Inferior parietal cortex (tissue), 1 donor: ENCODE data around the gene SCG3.

Source experiments
- DNase-seq: peaks from one replicate; pipeline ENCODE4 v3.0.0-alpha.2; 2016; ENCODE audit errors: extremely low spot score

Gene SCG3

GRCh38 chr15:51678096-51678495, 3.2 kb upstream of the SCG3 start:
- no peak for DNase-seq

DNA sequence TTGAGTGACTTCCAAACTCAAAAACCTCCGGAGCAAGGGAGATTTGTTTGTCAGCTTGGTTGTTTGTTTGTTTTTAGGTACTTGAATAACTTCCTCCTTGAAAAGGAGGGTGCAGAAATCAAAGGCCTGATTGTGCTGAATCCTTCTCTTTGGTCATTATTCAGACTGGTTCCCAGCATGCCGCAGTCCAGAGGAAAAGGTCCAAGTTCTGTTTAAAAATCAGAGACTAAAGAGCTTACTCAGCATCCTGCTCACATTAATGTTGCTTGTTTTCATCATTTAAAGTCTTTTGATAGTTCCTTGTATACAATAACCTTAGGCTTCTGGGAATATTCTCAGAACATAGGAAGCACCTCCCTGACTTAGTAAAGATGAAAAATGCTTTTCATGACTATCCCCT, 982 bp upstream of the SCG3 start:
- peak; percentile 62 for DNase-seq

DNA sequence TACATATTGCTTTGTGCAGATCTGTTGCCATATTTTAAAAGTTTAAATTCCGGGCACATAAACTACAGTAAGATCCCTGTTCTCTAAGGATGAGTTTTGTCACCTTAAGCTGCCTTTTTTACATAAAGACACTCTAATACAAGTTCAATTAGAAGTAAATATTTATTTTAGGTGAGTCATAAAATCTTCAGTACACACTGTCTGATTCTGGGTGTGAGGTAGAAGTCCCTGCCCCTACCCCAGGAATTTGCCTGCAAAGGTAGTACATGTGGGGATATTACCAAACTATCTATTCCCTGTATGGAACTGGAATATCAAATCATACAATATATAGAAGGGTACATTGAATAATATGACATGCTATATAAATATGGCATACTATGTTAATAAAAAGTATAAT, 6.3 kb downstream of the SCG3 start:
- DNase-seq, result no peak

- DNase-seq, result no peak
These were observed 7.6 kb downstream of the SCG3 start for GRCh38 chr15:51688863-51689262.

- no peak for DNase-seq
These were observed 10.9 kb downstream of the SCG3 start for GRCh38 chr15:51692154-51692553.

DNA sequence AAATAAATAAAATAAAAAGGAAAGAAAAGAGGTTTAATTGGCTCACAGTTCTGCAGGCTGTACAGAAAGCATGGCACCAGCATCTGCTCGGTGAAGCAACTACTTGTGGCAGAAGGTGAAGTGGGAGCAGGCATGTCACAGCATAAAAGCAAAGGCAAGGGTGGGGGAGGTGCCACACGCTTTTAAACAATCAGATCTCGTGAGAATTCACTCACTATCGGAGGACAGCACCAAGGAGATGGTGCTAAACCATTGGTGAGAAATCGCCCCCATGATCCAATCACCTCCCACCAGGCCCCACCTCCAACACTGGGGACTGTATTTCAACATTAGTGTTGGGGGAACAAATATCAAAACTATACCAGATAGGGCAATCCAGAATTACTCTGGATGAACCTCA, 15.3 kb downstream of the SCG3 start:
- no peak for DNase-seq

GRCh38 chr15:51697163-51697562, 15.9 kb downstream of the SCG3 start:
- DNase-seq, result no peak

DNA sequence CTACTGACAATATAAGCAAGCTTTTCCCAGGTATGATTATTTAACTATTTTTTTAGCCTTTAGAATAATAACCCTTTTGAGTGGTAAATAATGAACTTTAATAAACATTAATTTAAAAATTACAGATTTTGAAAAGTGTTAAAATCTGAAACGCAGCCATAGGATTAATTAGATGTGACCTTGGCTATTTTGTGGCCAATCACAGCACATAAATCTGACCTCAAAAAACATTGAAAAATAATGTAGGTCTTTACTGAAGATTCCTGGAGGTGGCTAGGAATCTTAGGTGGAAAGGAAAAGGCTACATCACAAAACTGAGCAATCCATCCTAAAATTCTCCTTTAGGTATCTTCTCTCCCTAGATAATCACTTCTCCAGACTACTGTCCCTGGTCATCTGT, 18.1 kb downstream of the SCG3 start:
- DNase-seq, result no peak

DNA sequence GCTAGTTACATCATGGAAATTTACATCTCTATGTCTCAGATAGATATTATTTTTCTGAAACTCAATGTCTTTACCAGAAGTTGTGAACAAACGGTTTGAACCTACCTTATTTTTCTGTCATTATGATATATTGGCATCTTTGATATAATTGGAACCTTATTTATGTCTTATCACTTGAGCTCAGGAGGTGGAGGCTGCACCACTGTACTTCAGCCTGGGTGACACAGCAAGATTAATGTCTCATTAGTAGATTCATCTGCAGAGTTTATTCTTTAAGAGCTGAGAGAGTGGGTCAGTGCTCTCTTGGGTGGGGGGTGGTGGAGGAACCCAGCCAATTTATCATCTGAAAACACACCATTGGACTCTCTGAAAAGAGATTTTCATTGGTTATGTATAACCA, 21.4 kb downstream of the SCG3 start:
- DNase-seq, result no peak

DNA sequence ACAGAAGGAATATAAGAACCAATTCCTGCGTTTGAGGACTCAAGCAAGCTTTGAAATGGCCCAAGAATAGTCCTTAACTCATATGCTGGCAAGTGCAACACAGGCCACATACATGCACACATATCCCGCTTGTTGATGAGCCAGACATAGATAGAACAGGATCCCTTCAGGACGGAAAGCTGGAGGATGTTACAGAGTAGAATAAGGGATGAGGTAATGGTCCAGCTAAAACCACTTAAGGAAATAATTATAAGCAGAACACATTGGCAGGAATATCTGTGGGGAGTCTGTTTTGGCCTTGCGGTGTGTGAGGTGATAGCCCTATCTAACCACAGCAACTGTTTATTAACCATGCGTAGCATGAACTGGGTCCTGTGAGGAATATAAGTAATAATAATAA, 25.0 kb downstream of the SCG3 start:
- no peak for DNase-seq

DNA sequence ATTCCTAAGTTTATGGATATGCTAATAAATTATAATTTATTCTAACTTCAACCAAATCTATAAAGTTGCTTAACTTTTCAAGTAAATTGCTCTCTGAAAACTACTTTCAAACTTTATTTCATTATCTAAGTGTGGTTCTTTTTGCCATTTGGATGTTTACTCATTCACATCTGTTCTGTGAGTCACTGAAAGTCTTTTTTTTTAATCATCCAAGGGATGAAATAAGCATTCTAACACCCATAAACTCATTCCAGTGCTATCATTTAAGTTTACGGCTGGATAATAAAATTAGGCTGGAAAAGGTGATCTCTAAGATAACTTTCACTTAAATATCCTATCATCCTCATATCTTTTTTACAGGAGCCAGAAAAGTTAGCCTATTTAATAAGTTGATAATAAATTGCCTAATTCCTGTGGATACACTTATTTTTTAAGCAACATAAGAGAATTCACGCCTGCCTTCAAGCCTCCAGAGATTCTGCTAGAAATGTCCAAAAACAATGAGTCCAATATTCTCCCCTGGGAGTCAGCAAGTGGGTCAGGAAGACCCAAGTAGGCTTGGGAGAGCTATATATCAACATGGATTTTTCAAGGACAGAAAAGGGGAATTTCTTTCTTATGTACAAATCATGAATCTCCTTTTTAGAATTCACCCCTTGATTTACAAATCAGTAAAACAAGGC, 25.8 kb downstream of the SCG3 start:
- no peak for DNase-seq

GRCh38 chr15:51708013-51708412, 26.7 kb downstream of the SCG3 start:
- DNase-seq, result no peak

- DNase-seq, result no peak
These were observed 27.7 kb downstream of the SCG3 start for GRCh38 chr15:51709031-51709430.

DNA sequence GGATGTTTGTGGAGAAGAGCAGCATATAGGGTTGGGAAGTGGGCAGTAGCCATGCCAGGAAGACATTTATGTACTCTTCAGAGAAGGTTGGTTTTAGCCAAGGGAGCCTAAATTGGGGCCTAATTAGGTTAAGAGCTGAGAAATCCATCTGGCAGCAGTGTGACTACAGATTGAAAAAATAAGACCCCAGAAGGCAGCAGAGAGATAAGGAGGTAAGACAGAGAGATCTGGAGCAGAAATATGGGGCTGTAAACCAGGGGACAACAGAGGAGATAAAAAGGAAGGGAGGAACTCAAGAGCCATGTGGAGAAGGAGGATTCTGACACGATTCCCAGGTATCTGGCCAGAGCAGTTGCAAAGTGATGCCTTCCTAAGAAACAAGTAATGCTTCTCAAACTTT, 32.9 kb downstream of the SCG3 start:
- no peak for DNase-seq

DNA sequence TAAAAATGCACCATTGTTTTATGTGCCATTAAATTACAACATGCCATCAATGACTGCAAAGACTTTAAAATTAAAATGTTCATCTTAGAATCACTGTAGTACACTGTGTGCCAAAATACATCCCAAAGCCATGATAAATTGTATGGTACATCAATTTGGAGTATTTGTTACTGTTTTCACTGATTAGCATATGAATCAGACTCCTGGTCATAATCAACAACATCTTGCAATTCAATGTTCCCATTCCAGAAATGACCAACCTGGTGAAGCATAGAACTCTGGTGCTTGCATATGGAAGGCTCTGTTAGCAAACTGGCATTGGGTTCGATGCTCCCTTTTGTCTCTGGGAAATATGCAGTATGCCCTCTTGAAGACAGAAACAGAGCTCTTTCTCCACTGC, 33.6 kb downstream of the SCG3 start:
- DNase-seq, result no peak

GRCh38 chr15:51718219-51718618, 36.9 kb downstream of the SCG3 start:
- DNase-seq, result no peak

- no peak for DNase-seq
These were observed 37.4 kb downstream of the SCG3 start for GRCh38 chr15:51718746-51719145.

GRCh38 chr15:51720201-51720995, 39.1 kb downstream of the SCG3 start:
- DNase-seq, result no peak

DNA sequence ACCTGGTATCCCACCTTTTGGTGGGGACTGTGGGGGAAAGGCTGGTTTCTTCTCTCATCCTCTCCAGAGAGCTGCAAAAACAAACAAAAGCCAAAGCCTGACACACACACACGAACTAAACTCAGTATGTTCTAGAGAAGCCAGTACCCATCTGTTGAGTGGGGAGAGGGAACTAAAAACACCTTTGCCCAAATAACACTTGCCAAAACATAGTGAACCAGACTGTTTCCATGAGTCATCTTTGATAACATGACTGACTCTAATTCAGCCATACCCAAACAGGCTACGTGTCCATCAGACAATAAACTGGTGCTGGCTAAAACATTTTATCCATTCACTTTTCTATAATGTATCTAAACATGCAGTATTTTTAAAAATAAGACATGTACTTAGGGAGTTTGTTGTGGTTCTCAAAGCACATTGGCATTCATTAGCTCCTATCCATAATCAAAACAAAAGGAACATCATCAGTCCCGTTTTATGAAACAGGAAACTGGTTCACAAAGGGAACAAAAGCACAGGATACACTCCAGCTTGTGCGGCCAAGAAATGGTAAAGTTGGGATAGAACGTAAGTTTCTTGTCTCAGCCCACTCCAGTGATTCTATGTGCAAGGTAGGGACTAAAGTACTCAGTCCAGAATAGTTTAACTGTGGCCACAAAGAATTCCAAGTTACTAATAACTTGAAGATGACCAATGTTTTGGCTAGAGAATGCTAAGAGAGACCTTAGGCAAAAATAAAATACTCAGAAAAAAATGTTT, 40.1 kb downstream of the SCG3 start:
- DNase-seq, result no peak

DNA sequence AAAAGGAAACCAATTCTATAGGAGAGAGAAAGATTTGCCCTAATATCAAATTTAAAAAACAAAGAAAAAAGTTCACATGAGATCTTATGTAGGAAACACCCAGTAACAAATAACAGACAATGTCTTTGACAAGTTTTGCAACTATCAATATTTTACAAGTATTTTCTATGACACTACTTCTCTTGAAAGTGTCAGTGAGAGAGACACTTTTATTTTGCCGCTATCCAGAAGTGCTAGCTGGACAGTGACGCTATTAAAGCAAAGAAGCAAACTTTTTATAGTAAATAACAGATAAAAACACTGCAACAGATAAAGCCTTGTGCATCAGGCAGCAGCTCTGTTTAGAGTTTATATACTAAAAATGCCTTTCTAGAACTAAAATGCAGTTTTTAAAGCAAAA, 42.9 kb downstream of the SCG3 start:
- DNase-seq, result no peak

- DNase-seq, result no peak
These were observed 43.4 kb downstream of the SCG3 start for GRCh38 chr15:51724673-51725072.

- DNase-seq, result no peak
These were observed 45.2 kb downstream of the SCG3 start for GRCh38 chr15:51726302-51727073.
